Gastroesophageal sphincter (tissue), 4 donors: Measurements from ENCODE around the gene FAM168B. TPM values are rescaled to one million over a fixed set of nuclear protein-coding genes. Genes with fewer than 3 reads are reported as not detected.

ENCODE experiments used
- ATAC-seq: fragments of 150-250 bp; one replicate; pipeline ENCODE4 v1.9.1; 2016; ENCODE audit warnings: mild to moderate bottlenecking, moderate library complexity
- H3K27ac ChIP-seq, 4 donors: fragments of 200-600 bp; sonication (generic) in 3 of 4; 1 replicate in 3 of 4; 2 replicates in 1 of 4; pipeline ENCODE4 v1.5.1; 2016 to 2019
- H3K27me3 ChIP-seq: fragments of 200-600 bp; sonication (generic); one replicate; pipeline ENCODE4 v1.5.1; 2019
- H3K36me3 ChIP-seq, 2 donors: fragments of 200-600 bp; sonication (generic); one replicate each; pipeline ENCODE4 v1.5.1; 2019; ENCODE audit warnings: control low read depth in 1 of 2
- H3K4me1 ChIP-seq, 3 donors: fragments of 200-600 bp; sonication (generic); 1 replicate in 2 of 3; 2 replicates in 1 of 3; pipeline ENCODE4 v1.5.1; 2016 to 2019; ENCODE audit warnings: control low read depth in 2 of 3
- H3K4me3 ChIP-seq, 2 donors: fragments of 200-600 bp; sonication (generic); one replicate each; pipeline ENCODE4 v1.5.1; 2019; ENCODE audit warnings: mild to moderate bottlenecking in 1 of 2, moderate library complexity in 1 of 2
- H3K9me3 ChIP-seq, 3 donors: fragments of 200-600 bp; sonication (generic); one replicate each; pipeline ENCODE4 v1.5.1; 2017 to 2019; ENCODE audit warnings: control low read depth in 2 of 3
- EP300 ChIP-seq: sonication (generic); formaldehyde crosslinking; IDR thresholded peaks from one replicate; pipeline ENCODE4 v1.6.1; 2017; ENCODE audit warnings: antibody characterized with exemption, mild to moderate bottlenecking
- POLR2A ChIP-seq, 2 donors: fragments of 450-650 bp; IDR thresholded peaks; one replicate each; pipeline ENCODE4 v1.6.1; 2017; ENCODE audit warnings: antibody characterized with exemption in 2 of 2, mild to moderate bottlenecking in 2 of 2, moderate library complexity in 1 of 2
- POLR2AphosphoS5 ChIP-seq: sonication (generic); formaldehyde crosslinking; IDR thresholded peaks from one replicate; pipeline ENCODE4 v1.6.1; 2017; ENCODE audit warnings: antibody characterized with exemption
- WGBS, 2 donors: methylation state at CpG; one replicate each; pipeline ENCODE4 v1.1.5; 2018; ENCODE audit warnings: low coverage in 1 of 2; 5-methylcytosine and 5-hydroxymethylcytosine counted together
- total RNA-seq, 4 donors: library from RNA; depleted of rRNA; stranded (reverse); fragments of >200 nt; gene quantifications; one replicate each; pipeline ENCODE4 v1.1.0, GENCODE V29; 2016
- TF ChIP-seq, protein P1 (sequence below), 4 experiments: fragments of 200-600 bp in 2 of 4; fragments of 450-650 bp in 2 of 4; sonication (generic) in 1 of 4; IDR thresholded peaks; one replicate each; pipeline ENCODE4 v1.5.1; 2017 to 2019; ENCODE audit warnings: antibody characterized with exemption in 4 of 4, mild to moderate bottlenecking in 2 of 4, moderate library complexity in 2 of 4

Gene FAM168B
- total RNA-seq, 4 donors from 2014 or later: 184 to 244 (median 198) TPM

DNA sequence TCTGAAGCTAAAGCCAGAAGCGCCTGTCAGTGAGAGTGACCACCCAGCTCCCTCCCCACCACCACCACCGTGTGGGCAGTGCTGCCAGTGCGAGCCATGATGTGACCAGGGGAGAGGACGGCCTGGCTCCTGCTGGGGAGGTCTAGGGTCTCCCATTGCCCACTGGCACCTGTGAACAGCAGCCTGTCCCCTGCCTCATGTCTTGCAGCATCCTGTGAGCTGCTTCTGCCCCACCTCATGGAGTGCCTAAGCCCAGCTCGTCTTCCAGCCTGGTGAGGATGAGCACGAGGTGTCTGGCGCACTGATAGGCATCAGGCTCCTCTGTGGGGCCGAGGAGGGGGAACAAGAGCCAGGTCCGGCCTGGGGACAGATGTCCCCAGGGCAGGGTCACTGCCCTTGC, 61.4 kb downstream of the FAM168B start:
- H3K9me3 ChIP-seq: peaks cover 0 to 10% (median 0%) of the 10 kb centered on the region in 3 donors
- H3K4me1 ChIP-seq: peaks cover 0 to 28% (median 5%) of the 10 kb centered on the region in 3 donors
- H3K27me3 ChIP-seq: peaks cover 6% of the 10 kb centered on the region
- WGBS, 2 donors: 80% methylated on average over 1 of the region's 9 CpGs; no CpG with 5 or more reads in 1 of the 2 donors
- no peak for TF ChIP-seq POLR2A (IDR thresholded peaks at IDR 0.05)
- no peak for TF ChIP-seq EP300
- no peak for TF ChIP-seq POLR2AphosphoS5
- TF ChIP-seq, protein P1, sequence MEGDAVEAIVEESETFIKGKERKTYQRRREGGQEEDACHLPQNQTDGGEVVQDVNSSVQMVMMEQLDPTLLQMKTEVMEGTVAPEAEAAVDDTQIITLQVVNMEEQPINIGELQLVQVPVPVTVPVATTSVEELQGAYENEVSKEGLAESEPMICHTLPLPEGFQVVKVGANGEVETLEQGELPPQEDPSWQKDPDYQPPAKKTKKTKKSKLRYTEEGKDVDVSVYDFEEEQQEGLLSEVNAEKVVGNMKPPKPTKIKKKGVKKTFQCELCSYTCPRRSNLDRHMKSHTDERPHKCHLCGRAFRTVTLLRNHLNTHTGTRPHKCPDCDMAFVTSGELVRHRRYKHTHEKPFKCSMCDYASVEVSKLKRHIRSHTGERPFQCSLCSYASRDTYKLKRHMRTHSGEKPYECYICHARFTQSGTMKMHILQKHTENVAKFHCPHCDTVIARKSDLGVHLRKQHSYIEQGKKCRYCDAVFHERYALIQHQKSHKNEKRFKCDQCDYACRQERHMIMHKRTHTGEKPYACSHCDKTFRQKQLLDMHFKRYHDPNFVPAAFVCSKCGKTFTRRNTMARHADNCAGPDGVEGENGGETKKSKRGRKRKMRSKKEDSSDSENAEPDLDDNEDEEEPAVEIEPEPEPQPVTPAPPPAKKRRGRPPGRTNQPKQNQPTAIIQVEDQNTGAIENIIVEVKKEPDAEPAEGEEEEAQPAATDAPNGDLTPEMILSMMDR (IDR thresholded peaks at IDR 0.05): no peak
- no peak overlapping the region for H3K4me3 ChIP-seq
- H3K36me3 ChIP-seq: no peaks in the 10 kb centered on the region
- ATAC-seq: no peak
- H3K27ac ChIP-seq: no peak overlapping the region

DNA sequence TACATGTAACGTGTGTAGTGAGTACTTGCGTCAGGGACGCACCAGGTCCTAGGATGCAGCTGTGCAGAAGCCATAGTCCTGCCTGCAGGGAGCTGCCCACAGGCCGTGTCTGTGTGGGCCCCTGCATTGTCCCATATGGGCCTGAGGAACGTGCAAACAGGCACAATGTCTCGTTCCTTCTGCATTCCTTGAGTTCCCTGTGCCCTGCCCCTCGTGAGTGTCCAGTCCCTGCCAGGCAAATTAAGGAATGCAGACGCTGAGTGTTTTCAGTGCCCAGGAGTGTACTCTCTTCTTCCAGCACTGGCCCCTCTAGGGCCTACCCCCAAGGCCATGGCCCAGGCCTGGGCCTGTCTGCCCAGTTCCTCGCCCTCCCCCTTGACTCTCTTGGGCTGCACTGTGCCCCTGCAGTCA, 61.8 kb downstream of the FAM168B start:
- Histone ChIP-seq H3K9me3 (peaks cover 0 to 10% (median 0%) of the 10 kb centered on the region in 3 donors), H3K36me3 (no peaks in the 10 kb centered on the region), H3K4me3 (no peak overlapping the region), H3K27me3 (peaks cover 6% of the 10 kb centered on the region), H3K27ac (no peak overlapping the region), H3K4me1 (peaks cover 0 to 24% (median 5%) of the 10 kb centered on the region in 3 donors)
- TF ChIP-seq, protein P1 (IDR thresholded peaks at IDR 0.05): no peak
- TF ChIP-seq POLR2A (IDR thresholded peaks at IDR 0.05): no peak
- no peak for TF ChIP-seq POLR2AphosphoS5
- no peak for TF ChIP-seq EP300
- no peak for ATAC-seq
- WGBS, 2 donors: 74 to 86% methylated on average over 6 to 8 of the region's 9 CpGs

- H3K36me3 ChIP-seq: no peaks in the 10 kb centered on the region
- H3K4me3 ChIP-seq: no peak overlapping the region
- ATAC-seq: no peak
- TF ChIP-seq POLR2A (IDR thresholded peaks at IDR 0.05) (no peak), POLR2AphosphoS5 (no peak), EP300 (no peak)
- TF ChIP-seq, protein P1 (IDR thresholded peaks at IDR 0.05): no peak
- no peak overlapping the region for H3K27ac ChIP-seq
- peaks cover 0 to 10% (median 0%) of the 10 kb centered on the region in 3 donors for H3K9me3 ChIP-seq
- WGBS, 2 donors: 50 to 84% methylated on average over 3 to 5 of the region's 13 CpGs
- peaks cover 6% of the 10 kb centered on the region for H3K27me3 ChIP-seq
- peaks cover 0 to 15% (median 1%) of the 10 kb centered on the region in 3 donors for H3K4me1 ChIP-seq
Observed at GRCh38 chr2:131030478-131030971, 62.7 kb downstream of the FAM168B start.

- no peaks in the 10 kb centered on the region for H3K27me3 ChIP-seq
- H3K4me1 ChIP-seq: peaks cover 0 to 10% (median 0%) of the 10 kb centered on the region in 3 donors
- TF ChIP-seq POLR2AphosphoS5: no peak
- H3K4me3 ChIP-seq: no peak overlapping the region
- H3K9me3 ChIP-seq: peaks cover 0 to 10% (median 0%) of the 10 kb centered on the region in 3 donors
- 66% methylated on average over 4 of the region's 8 CpGs; no CpG with 5 or more reads in 1 of the 2 donors for WGBS, 2 donors
- H3K36me3 ChIP-seq: no peaks in the 10 kb centered on the region
- H3K27ac ChIP-seq: no peak overlapping the region
- ATAC-seq: no peak
Observed at GRCh38 chr2:131029812-131030211, 63.4 kb downstream of the FAM168B start.

DNA sequence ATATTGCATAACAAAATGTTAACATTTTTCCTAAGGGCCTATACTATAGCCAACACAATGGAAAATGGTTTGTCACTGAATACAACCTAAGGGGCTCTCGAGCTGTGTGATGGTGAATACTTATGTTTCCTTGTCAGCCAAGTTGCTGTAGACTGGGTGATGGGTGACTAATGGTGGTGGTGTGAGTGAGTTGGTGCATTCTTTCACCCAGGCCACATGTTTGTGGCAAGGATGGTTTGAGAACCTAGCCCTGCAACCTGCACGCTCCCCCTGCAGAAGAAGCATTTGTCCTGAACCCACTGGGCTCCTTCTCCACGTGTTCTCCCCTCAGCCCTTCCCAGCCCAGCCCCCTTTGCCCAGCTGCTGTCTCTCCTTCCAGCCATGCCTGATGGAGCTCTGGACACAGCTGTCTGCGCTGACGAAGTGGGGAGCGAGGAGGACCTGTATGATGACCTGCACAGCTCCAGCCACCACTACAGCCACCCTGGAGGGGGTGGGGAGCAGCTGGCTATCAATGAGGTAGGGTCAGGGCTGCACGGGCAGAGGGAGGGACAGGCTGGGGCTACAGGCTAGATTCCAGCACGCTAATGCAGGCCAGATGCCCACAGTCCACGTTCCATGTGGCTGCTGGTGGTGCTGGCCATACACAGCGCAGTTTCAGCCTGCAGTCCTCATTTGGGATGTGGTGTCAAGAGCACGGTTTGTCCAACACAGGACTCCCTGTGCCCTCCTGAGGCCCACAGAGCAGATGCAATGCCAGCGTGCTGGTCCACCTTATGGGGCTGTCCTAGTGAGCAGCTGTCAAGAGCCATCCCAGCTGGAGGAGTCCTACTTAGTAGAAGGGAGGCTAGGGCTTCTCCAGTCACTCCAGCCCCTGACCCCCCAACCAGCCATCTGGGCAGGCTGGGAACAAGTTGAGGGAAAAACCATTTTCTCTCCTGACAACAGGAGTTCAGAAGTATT, 65.4 kb downstream of the FAM168B start:
- Histone ChIP-seq H3K27me3 (no peaks in the 10 kb centered on the region), H3K4me3 (no peak overlapping the region), H3K27ac (no peak overlapping the region), H3K4me1 (no peaks in the 10 kb centered on the region), H3K36me3 (no peaks in the 10 kb centered on the region), H3K9me3 (peaks cover 0 to 10% (median 0%) of the 10 kb centered on the region in 3 donors)
- WGBS, 2 donors: 63% methylated on average over 2 of the region's 12 CpGs; no CpG with 5 or more reads in 1 of the 2 donors
- ATAC-seq: no peak
- TF ChIP-seq POLR2AphosphoS5 (no peak), EP300 (no peak), POLR2A (IDR thresholded peaks at IDR 0.05) (no peak)
- TF ChIP-seq, protein P1 (IDR thresholded peaks at IDR 0.05): no peak
